ENCODE results near the gene R3HDML. TPM values are rescaled to one million over a fixed set of nuclear protein-coding genes. Genes with fewer than 3 reads are reported as not detected.

R3HDML gene
- total and polyA plus RNA-seq, 2 of the 13 experiments (the other 11 are each of a cell fraction or from before 2014, with no cell fraction given) = not detected

DNA sequence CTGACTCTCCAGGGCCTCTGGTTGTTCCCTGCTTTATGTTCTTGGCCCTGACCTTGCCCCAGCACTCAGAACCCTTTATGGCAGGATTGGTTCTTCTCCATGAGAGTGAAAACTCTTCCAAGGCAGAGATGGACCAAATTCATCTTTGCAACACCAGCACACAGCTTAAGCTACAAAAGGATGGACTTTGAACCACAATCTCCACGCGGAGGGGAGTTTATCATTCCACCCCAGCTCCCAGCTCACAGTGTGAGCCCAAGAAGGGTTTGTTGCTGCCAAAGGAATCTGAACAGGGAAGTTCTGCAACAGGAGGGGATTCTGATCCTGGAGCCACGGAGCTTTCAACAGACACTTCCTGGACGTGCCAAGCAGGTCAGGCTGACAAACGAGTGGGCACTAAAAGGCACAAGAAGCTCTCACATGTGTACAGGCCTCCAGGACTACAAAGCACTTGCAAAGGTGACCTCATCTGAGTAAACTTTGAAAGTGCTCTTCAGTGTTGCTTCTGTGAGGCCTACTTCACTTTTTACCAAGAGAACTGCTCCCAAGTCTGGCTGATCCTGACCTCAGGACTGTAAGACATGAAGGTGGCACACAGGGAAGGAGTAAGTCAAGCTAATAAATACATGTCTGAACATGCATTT is 34.7 kb upstream of the R3HDML start (continued):
- TF ChIP-seq, protein P1, sequence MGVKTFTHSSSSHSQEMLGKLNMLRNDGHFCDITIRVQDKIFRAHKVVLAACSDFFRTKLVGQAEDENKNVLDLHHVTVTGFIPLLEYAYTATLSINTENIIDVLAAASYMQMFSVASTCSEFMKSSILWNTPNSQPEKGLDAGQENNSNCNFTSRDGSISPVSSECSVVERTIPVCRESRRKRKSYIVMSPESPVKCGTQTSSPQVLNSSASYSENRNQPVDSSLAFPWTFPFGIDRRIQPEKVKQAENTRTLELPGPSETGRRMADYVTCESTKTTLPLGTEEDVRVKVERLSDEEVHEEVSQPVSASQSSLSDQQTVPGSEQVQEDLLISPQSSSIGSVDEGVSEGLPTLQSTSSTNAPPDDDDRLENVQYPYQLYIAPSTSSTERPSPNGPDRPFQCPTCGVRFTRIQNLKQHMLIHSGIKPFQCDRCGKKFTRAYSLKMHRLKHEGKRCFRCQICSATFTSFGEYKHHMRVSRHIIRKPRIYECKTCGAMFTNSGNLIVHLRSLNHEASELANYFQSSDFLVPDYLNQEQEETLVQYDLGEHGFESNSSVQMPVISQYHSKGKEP (CRISPR knock-in tag; IDR thresholded peaks at IDR 0.05) = 0 out of 2 replicates have a peak, but pooled peaks have one; percentile 55
- TF ChIP-seq KAT8 (CRISPR knock-in tag; IDR thresholded peaks at IDR 0.05) = peak; percentile 75; the same call in 1 of the 2 replicates
- TF ChIP-seq DNMT1 (CRISPR knock-in tag; IDR thresholded peaks at IDR 0.05) = no peak
- TF ChIP-seq ZNF17 (CRISPR knock-in tag; IDR thresholded peaks at IDR 0.05) = no peak
- no peak for TF ChIP-seq PLRG1 (conservative IDR thresholded peaks at IDR 0.05)
- TF ChIP-seq CEBPB (IDR thresholded peaks at IDR 0.05; ENCODE audit: borderline replicate concordance, low read depth, low read length) = no peak
- no peak for TF ChIP-seq CHD2 (IDR thresholded peaks at IDR 0.05; ENCODE audit: low read depth, low read length)
- TF ChIP-seq NCOA2 (CRISPR knock-in tag; IDR thresholded peaks at IDR 0.05) = peak; percentile 73
- peak; percentile 34 for TF ChIP-seq STAG1 (CRISPR knock-in tag; IDR thresholded peaks at IDR 0.05)
- TF ChIP-seq, protein P2, sequence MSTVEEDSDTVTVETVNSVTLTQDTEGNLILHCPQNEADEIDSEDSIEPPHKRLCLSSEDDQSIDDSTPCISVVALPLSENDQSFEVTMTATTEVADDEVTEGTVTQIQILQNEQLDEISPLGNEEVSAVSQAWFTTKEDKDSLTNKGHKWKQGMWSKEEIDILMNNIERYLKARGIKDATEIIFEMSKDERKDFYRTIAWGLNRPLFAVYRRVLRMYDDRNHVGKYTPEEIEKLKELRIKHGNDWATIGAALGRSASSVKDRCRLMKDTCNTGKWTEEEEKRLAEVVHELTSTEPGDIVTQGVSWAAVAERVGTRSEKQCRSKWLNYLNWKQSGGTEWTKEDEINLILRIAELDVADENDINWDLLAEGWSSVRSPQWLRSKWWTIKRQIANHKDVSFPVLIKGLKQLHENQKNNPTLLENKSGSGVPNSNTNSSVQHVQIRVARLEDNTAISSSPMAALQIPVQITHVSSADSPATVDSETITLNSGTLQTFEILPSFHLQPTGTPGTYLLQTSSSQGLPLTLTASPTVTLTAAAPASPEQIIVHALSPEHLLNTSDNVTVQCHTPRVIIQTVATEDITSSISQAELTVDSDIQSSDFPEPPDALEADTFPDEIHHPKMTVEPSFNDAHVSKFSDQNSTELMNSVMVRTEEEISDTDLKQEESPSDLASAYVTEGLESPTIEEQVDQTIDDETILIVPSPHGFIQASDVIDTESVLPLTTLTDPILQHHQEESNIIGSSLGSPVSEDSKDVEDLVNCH (CRISPR knock-in tag; IDR thresholded peaks at IDR 0.05) = no peak
- TF ChIP-seq, protein P3, sequence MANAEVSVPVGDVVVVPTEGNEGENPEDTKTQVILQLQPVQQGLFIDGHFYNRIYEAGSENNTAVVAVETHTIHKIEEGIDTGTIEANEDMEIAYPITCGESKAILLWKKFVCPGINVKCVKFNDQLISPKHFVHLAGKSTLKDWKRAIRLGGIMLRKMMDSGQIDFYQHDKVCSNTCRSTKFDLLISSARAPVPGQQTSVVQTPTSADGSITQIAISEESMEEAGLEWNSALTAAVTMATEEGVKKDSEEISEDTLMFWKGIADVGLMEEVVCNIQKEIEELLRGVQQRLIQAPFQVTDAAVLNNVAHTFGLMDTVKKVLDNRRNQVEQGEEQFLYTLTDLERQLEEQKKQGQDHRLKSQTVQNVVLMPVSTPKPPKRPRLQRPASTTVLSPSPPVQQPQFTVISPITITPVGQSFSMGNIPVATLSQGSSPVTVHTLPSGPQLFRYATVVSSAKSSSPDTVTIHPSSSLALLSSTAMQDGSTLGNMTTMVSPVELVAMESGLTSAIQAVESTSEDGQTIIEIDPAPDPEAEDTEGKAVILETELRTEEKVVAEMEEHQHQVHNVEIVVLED (CRISPR knock-in tag; IDR thresholded peaks at IDR 0.05; ENCODE audit: borderline replicate concordance) = peak; percentile 13; the same call in 1 of the 2 replicates
- TF ChIP-seq TBX2 (CRISPR knock-in tag; IDR thresholded peaks at IDR 0.05; ENCODE audit: borderline replicate concordance) = peak; percentile 92
- TF ChIP-seq SIX1 (CRISPR knock-in tag; IDR thresholded peaks at IDR 0.05; ENCODE audit: borderline replicate concordance) = peak; percentile 47; the same call in 1 of the 2 replicates
- no peak for TF ChIP-seq PHB2 (IDR thresholded peaks at IDR 0.05; ENCODE audit: partially characterized antibody)
- TF ChIP-seq TSC22D2 (CRISPR knock-in tag; IDR thresholded peaks at IDR 0.05; ENCODE audit: borderline replicate concordance) = no peak; the same call in 1 of the 2 replicates
- TF ChIP-seq ZNF563 (CRISPR knock-in tag; IDR thresholded peaks at IDR 0.05) = no peak
- TF ChIP-seq, protein P4, sequence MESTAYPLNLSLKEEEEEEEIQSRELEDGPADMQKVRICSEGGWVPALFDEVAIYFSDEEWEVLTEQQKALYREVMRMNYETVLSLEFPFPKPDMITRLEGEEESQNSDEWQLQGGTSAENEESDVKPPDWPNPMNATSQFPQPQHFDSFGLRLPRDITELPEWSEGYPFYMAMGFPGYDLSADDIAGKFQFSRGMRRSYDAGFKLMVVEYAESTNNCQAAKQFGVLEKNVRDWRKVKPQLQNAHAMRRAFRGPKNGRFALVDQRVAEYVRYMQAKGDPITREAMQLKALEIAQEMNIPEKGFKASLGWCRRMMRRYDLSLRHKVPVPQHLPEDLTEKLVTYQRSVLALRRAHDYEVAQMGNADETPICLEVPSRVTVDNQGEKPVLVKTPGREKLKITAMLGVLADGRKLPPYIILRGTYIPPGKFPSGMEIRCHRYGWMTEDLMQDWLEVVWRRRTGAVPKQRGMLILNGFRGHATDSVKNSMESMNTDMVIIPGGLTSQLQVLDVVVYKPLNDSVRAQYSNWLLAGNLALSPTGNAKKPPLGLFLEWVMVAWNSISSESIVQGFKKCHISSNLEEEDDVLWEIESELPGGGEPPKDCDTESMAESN (CRISPR knock-in tag; conservative IDR thresholded peaks at IDR 0.05) = peak; percentile 84
- no peak for TF ChIP-seq HOXA5 (CRISPR knock-in tag; IDR thresholded peaks at IDR 0.05)
- no peak for TF ChIP-seq FOXK2 (IDR thresholded peaks at IDR 0.05)
- no peak for TF ChIP-seq ZNF773 (CRISPR knock-in tag; IDR thresholded peaks at IDR 0.05; ENCODE audit: borderline replicate concordance)
- TF ChIP-seq, protein P5, sequence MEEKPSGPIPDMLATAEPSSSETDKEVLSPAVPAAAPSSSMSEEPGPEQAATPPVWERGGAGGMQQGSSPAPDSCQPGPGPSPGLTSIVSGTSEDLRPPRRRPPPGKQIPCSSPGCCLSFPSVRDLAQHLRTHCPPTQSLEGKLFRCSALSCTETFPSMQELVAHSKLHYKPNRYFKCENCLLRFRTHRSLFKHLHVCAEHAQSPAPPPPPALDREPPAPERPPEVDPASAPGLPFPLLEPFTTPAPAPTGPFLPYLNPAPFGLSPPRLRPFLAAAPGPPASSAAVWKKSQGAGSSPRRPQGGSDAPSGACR (CRISPR knock-in tag; IDR thresholded peaks at IDR 0.05) = peak; percentile 93
- peak; percentile 60; the same call in 1 of the 2 replicates for TF ChIP-seq ZNF792 (CRISPR knock-in tag; IDR thresholded peaks at IDR 0.05)
- TF ChIP-seq DNMT3B (CRISPR knock-in tag; conservative IDR thresholded peaks at IDR 0.05) = 0 out of 2 replicates have a peak, but pooled peaks have one; percentile 72
- no peak for TF ChIP-seq ZBTB21 (CRISPR knock-in tag; IDR thresholded peaks at IDR 0.05)

All from HepG2 (cell line).